NCI-H2227 (cell line): Measurements from ENCODE around the gene TLCD3A.
"Not testable (repeated sequence)": the region's sequence is repeated elsewhere in the genome, so short reads cannot be mapped to it uniquely, and the experiment has no call there.

Source experiments
- DNase-seq: peaks from one replicate; lab custom pipeline; 2025; ENCODE audit not compliant: unreplicated experiment; lab: John Stamatoyannopoulos, UW

The TLCD3A gene

GRCh38 chr17:784143-784542 is 51.7 kb downstream of the TLCD3A start:
- no peak for DNase-seq

GRCh38 chr17:785901-786300 is 53.5 kb downstream of the TLCD3A start:
- DNase-seq, result not testable (repeated sequence)

- DNase-seq, result no peak
Observed at GRCh38 chr17:787641-788221, 55.3 kb downstream of the TLCD3A start.

GRCh38 chr17:788551-788950 is 56.2 kb downstream of the TLCD3A start:
- no peak for DNase-seq

- no peak for DNase-seq
Observed at GRCh38 chr17:789160-789840, 56.9 kb downstream of the TLCD3A start.

GRCh38 chr17:789931-790873 is 57.8 kb downstream of the TLCD3A start:
- DNase-seq, result not testable (repeated sequence)

- DNase-seq, result not testable (repeated sequence)
Observed at GRCh38 chr17:790874-791247, 58.5 kb downstream of the TLCD3A start.

GRCh38 chr17:791829-792228 is 59.4 kb downstream of the TLCD3A start:
- DNase-seq, result no peak

- DNase-seq, result no peak
Observed at GRCh38 chr17:792277-792676, 59.9 kb downstream of the TLCD3A start.
